HG03175 (cell line): Measurements from ENCODE around the gene TMEM213.
A peak's percentile ranks its signal among the peaks of the same experiment; 100 is the strongest.

ENCODE experiments used
- ATAC-seq: cut with Tn5 transposase; IDR thresholded peaks from one replicate; pipeline ENCODE4 v1.9.1; 2021; ENCODE audit warnings: mild to moderate bottlenecking, moderate library complexity; ENCODE audit not compliant: unreplicated experiment

TMEM213 gene

GRCh38 chr7:138872576-138872975 is 74.8 kb downstream of the TMEM213 start:
- no peak for ATAC-seq

- ATAC-seq = no peak
Measured at GRCh38 chr7:138873220-138873892, 75.6 kb downstream of the TMEM213 start.

GRCh38 chr7:138875794-138876193 is 78.0 kb downstream of the TMEM213 start:
- no peak for ATAC-seq

- ATAC-seq = no peak
Measured at GRCh38 chr7:138876326-138876725, 78.5 kb downstream of the TMEM213 start.

- no peak for ATAC-seq
Measured at GRCh38 chr7:138878051-138878450, 80.3 kb downstream of the TMEM213 start.

GRCh38 chr7:138878856-138879255 is 81.1 kb downstream of the TMEM213 start:
- ATAC-seq = no peak

GRCh38 chr7:138879356-138879755 is 81.6 kb downstream of the TMEM213 start:
- ATAC-seq = no peak

- ATAC-seq = no peak
Measured at GRCh38 chr7:138880881-138881578, 83.2 kb downstream of the TMEM213 start.

- no peak for ATAC-seq
Measured at GRCh38 chr7:138881579-138882188, 83.9 kb downstream of the TMEM213 start.

GRCh38 chr7:138882249-138882648 is 84.5 kb downstream of the TMEM213 start:
- ATAC-seq = no peak

- no peak for ATAC-seq
Measured at GRCh38 chr7:138885383-138886147, 87.8 kb downstream of the TMEM213 start.

GRCh38 chr7:138886501-138886917 is 88.7 kb downstream of the TMEM213 start:
- peak; percentile 92 for ATAC-seq

GRCh38 chr7:138887085-138887710 is 89.4 kb downstream of the TMEM213 start:
- no peak for ATAC-seq
